ENCODE measurements around the gene DNER. TPM values are rescaled to one million over a fixed set of nuclear protein-coding genes. Genes with fewer than 3 reads are reported as not detected.
"Not testable (repeated sequence)": the region's sequence is repeated elsewhere in the genome, so short reads cannot be mapped to it uniquely, and the experiment has no call there.

DNER gene
- total RNA-seq, 1 experiment from 2014 or later: 88.7 TPM

DNA sequence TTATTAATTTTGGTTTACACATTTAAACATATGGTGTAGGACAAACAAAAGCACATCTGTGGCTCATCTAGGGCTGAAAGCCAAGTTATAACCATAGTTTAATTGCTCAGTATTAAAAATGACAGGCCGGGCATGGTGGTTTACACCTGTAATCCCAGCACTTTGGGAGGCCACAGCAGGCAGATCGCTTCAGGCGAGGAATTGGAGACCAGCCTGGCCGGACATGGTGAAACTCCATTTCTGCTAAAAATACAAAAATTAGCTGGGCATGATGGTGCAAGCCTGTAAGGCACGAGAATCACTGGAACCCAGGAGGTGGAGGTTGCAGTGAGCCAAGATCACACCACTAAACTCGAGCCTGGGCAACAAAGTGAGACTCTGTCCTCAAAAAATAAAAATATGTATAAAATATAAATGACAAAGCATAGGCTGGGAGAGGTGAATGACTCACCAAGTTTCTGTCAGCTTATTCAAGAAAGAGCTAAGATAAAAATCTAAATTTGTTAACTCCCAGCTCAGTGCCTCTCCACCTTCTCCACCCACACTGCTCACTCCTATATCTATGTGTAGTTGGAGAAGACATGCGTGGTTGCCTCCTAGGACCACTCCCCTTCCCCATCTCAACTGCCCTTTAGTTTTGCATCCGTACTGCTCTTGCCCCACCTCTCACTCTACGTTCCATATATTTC is 364.1 kb downstream of the DNER start:
- Histone ChIP-seq H3K27me3 (no peaks in the 10 kb centered on the region), H3K36me3 (peaks cover 7% of the 10 kb centered on the region; the same call in 1 of the 2 replicates), H3K9me3 (peaks cover 5% of the 10 kb centered on the region; the same call in 1 of the 2 replicates), H3K4me3 (no peak overlapping the region)
- no peak for DNase-seq

DNA sequence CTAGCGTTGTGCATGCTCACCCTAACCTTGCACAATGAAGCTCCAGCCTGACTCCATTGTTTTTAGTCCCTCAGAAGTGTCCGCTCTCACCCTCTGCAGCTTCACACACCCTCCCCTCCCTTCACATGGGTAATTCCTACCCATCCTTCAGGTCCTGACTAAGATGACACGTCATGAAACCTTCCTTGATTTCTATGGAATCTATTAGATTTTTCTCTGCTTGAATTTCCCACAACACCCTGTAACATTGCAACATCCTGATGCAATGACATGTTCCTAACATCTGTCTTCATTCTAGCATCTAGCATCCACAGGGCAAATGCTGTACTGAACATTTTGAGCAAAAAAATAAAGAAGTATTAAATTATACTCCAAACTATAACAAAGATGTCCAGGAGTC is 366.2 kb downstream of the DNER start:
- DNase-seq: no peak
- peaks cover 5% of the 10 kb centered on the region; the same call in 1 of the 2 replicates for H3K9me3 ChIP-seq

DNA sequence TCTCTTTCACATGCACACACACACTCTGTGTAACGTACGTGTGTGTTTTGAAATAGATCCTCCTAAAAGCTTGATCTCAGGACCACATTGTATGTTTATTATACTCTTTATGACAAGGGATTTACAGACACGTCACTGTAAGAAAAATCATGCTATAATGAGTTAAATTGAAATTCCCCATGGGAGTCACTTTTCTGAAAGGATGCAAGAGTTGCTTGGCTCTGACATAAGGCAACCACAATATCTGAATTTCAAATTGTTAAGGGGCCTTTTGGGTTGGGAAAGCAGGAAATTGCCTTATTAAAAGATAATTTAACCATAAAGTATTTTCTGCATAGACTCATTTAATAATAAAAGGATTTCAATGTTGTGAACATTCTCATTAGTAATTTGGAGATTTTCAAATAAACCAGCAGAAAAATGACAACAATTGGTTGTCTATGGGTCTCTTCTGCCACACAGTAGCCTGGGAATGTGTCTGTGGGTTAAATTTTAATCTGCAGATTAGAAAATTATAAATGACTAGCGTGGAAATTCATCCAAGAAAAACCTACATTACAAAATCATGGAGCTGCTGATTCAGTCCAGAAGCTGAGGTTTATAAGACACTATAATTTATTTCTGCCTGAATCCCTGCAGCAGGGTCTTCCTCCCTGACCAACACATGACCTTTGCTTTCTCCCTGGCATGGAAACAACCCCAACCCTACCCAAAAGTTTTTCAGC is 367.4 kb downstream of the DNER start:
- no peaks in the 10 kb centered on the region for H3K27me3 ChIP-seq
- peaks cover 5% of the 10 kb centered on the region; the same call in 1 of the 2 replicates for H3K9me3 ChIP-seq
- 0 out of 2 replicates have a peak, but pooled peaks cover under 1% of the 10 kb centered on the region for H3K36me3 ChIP-seq
- no peak overlapping the region for H3K4me3 ChIP-seq
- no peak for DNase-seq

More for the DNA sequence above, 366.2 kb downstream of the DNER start:
- H3K27me3 ChIP-seq: no peaks in the 10 kb centered on the region
- 0 out of 2 replicates have a peak, but pooled peaks cover 3% of the 10 kb centered on the region for H3K36me3 ChIP-seq
- no peak overlapping the region for H3K4me3 ChIP-seq

DNA sequence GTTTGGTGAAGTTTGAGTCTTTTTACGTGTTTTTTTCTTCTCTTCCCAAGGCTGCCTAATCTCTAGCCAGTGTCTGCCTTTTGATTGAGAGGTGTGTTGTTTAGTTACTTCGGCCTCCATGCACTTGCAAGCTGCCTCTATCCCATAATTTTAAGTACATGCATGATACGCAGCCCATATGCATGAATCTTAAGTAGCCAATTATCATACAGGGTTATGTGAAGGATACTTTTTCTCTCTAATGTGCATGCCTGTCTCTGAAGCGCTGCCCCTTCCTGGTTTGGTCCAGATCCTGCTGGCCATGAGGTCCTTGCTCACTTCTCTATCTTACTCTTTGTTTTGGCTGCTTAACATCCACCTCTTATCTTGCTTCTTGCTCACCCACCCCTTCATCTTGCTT is 369.4 kb downstream of the DNER start:
- no peak for DNase-seq
- Histone ChIP-seq H3K9me3 (peaks cover 5% of the 10 kb centered on the region; the same call in 1 of the 2 replicates), H3K4me3 (no peak overlapping the region), H3K36me3 (no peaks in the 10 kb centered on the region), H3K27me3 (no peaks in the 10 kb centered on the region)

DNA sequence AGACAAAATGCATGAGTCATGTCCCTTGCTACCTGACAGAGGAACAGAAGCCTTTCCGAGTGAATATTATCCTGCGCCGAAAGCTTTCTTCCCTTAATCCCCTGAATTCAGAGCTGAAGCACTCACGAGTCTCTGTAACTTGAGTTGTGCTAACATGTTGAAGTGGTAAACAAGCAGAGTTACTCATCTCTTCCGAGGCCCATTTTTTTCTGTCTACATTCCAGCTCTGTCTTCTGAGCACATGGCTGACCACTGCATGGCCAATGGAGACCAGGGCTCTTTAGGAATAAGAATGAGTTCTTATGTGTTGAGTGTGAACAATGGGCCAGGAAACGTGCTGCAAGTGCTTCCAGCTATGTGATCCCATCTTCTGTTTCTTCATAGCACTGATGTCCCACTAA is 370.2 kb downstream of the DNER start:
- Histone ChIP-seq H3K36me3 (no peaks in the 10 kb centered on the region), H3K4me3 (no peak overlapping the region), H3K27me3 (no peaks in the 10 kb centered on the region), H3K9me3 (peaks cover 2% of the 10 kb centered on the region; the same call in 1 of the 2 replicates)
- DNase-seq: peak; percentile 54

DNA sequence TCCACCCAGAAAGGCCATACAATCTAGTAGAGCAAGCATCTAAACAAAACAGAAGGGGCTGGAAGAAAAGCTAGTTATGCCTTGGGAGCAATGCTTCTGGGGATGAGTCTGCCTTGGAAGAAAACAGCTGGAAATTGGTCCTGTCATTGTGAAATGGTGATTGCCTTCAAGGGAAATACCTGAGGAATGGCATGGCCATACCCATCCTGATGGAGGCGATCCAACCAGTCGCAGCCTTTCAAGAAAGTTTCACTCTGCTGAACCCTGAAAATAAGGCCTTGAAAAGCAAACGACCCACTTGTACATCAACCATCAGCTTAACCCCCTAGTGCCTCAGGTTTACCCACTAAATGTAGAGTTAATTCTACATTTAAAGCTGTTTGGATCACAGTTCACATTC is 370.7 kb downstream of the DNER start:
- H3K9me3 ChIP-seq: no peaks in the 10 kb centered on the region; the same call in 1 of the 2 replicates
- DNase-seq: peak; percentile 8
- H3K4me3 ChIP-seq: no peak overlapping the region
- H3K27me3 ChIP-seq: no peaks in the 10 kb centered on the region
- H3K36me3 ChIP-seq: no peaks in the 10 kb centered on the region

DNA sequence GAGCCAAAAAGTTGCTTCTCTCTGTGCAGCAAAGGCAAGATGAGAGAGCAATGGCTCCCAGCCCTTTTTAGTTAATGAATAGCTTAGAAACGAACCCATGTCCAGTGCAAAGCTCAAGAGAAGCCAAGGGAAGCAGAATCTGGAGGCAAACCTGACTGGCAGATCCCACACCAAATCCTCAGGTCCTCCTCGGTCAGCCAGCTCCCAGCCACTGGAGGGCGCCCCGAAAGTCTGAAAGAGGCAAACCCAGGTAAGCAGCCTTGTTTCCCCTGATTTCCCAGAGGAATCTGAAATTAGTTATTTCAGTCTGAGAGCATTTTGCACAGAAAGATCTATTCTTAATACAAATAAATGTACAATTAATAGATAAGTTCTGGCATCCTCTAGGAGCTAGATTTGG is 372.0 kb downstream of the DNER start:
- H3K4me3 ChIP-seq: no peak overlapping the region
- no peaks in the 10 kb centered on the region for H3K9me3 ChIP-seq
- no peaks in the 10 kb centered on the region for H3K27me3 ChIP-seq
- DNase-seq: peak; percentile 47
- H3K36me3 ChIP-seq: no peaks in the 10 kb centered on the region

DNA sequence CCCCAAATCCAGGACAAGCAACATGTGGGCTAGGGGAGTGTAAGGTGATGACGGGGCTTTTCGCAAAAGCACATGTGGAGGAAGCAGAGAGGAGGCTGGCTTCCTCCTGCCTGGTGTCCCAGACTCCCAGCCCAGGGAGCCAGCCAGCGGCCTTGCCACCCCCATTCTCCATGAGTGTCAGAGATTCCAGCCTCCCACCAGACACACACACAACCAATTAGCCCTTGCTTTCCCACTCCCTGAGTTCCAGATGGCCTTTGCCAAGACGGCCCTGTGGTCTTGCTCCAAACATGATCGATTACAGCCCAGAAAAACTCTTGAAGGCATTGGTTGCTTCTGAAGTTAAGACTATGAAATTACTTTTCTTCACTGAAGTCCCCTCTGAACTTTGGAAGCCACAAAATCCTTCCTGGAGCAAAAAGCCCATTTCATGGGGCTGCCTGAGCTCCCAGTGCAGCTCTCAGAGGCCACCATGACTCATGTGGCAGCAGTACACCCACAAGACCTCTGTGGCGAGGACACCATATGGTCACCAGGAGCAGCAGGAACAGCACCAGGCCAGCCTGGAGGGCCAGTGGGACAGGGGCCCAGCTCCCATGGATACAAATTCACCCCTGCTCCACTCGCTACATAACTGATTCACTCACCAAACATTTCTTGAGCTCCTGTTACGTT is 374.1 kb downstream of the DNER start:
- H3K4me3 ChIP-seq: no peak overlapping the region
- no peaks in the 10 kb centered on the region for H3K27me3 ChIP-seq
- no peaks in the 10 kb centered on the region for H3K36me3 ChIP-seq
- peak; percentile 40 for DNase-seq
- H3K9me3 ChIP-seq: no peaks in the 10 kb centered on the region

DNA sequence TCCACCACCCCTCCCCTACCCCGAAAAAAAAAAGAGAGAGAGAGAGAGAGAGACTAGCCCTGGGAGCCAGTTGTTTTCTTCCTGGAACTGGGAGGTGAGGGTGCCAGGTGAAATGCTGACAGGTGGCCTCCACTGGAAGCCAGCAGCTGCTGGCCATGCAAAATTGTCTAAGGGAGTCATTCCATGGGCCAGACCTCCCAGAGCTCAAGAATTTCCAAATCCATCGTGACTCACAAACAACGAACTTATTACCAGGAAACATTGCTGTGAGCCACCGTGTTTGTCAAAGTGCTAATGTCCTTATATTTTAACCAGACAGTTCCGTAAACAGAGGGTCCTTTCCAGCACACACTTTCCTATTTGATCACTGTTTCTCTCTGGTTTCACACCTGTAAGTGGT is 374.7 kb downstream of the DNER start:
- Histone ChIP-seq H3K4me3 (no peak overlapping the region), H3K36me3 (no peaks in the 10 kb centered on the region), H3K9me3 (no peaks in the 10 kb centered on the region), H3K27me3 (no peaks in the 10 kb centered on the region)
- DNase-seq: peak; percentile 19

DNA sequence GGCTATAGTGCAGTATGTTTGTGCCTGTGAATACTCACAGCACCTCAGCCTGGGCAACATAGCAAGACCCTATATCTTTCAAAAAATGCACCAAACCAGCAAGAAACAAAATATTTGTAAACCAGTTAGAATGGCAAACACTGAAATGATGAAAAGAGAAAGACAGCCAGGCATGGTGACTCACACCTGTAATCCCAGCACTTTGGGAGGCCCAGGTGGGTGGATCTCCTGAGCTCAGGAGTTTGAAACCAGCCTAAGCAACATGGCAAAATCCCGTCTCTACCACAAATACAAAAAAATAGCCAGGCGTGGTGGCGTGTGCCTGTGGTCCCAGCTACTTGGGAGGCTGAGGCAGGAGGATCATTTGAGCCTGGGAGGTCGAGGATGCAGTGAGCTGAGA is 375.2 kb downstream of the DNER start:
- not testable (repeated sequence) for H3K27me3 ChIP-seq, H3K36me3 ChIP-seq, DNase-seq, H3K4me3 ChIP-seq, H3K9me3 ChIP-seq

DNA sequence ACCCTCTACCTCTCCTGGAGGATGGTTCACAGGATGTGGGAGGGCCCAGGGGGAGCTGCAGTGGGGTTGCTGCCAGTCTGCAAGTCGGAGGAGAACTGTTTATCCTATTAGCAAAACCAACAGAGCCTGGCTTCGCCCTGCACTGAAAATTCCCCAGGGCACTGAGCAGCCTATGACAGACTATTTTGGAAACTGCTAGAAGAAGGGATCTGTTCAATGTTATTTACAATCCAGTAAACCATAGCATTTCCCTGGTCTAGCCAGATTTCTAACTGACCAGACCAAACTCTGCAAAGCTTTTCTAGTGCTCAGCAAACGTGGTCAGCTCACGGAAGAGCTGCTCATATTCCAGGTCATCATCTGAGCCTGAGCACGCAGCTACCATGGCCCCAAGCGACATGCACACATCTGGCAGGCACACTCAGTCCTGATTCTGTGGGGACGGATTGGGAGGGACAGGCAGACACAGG is 378.4 kb downstream of the DNER start:
- no peaks in the 10 kb centered on the region for H3K27me3 ChIP-seq
- no peak for DNase-seq
- H3K9me3 ChIP-seq: no peaks in the 10 kb centered on the region
- H3K36me3 ChIP-seq: no peaks in the 10 kb centered on the region
- no peak overlapping the region for H3K4me3 ChIP-seq

DNA sequence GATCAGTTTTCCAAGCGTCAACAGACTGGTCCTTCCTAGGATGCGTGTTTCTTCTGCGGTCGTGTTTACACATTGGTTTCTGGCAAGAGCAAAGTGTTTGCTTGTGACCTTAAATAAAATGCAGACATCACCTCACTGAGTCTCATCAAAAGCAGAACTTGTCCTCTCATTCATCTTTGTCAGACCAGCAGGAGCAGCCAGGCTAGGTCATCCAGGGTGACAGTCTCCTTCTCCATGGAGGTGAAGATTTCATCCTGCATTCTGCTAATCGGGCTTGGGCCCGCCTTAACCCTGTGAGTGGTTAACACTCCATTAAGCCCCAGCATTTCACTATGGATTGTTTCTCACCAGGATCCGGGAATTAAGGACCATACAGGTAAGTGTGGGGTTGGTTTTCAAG is 379.0 kb downstream of the DNER start:
- Histone ChIP-seq H3K36me3 (no peaks in the 10 kb centered on the region), H3K4me3 (no peak overlapping the region), H3K9me3 (no peaks in the 10 kb centered on the region), H3K27me3 (no peaks in the 10 kb centered on the region)
- no peak for DNase-seq

DNA sequence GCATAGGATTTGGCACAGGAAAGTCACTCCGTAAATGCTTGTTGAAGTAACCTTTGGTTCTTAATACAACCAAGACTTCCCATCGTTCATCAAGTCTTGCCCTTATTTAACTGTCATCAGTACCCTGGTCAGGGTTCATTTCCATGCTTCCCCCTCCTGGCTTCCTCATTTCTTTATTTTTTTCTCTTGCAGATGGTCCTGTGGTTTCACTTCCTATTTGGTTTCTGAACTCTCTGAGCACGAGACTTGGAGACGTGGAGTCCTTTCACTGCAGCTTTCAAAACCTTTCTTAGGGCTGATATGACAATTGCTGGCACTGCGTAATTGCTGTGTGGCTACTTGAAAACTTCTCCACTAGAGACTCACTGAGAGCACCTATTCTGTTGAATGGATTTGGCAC is 383.4 kb downstream of the DNER start:
- H3K27me3 ChIP-seq: no peaks in the 10 kb centered on the region
- no peaks in the 10 kb centered on the region for H3K9me3 ChIP-seq
- H3K36me3 ChIP-seq: no peaks in the 10 kb centered on the region
- no peak for DNase-seq
- no peak overlapping the region for H3K4me3 ChIP-seq

DNA sequence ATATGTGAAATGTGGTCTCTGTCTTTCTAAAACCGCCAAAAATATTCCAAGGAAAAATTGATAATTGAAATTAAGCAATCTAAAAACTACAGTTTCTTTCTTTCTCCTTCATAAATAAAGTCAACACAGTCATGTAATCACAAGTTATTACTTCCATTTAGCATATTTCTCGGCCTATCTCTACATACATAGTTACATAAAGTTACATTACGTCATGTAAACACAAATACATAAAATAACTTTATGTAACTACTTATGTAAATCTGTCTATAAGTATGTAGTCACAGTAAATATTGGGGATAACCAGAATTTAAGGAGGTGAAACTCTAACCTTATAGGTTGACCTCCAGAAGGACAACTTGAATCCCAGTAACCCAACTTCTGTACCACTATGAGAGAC is 394.8 kb downstream of the DNER start:
- no peaks in the 10 kb centered on the region for H3K9me3 ChIP-seq
- DNase-seq: no peak
- H3K36me3 ChIP-seq: no peaks in the 10 kb centered on the region
- H3K4me3 ChIP-seq: no peak overlapping the region
- H3K27me3 ChIP-seq: no peaks in the 10 kb centered on the region

DNA sequence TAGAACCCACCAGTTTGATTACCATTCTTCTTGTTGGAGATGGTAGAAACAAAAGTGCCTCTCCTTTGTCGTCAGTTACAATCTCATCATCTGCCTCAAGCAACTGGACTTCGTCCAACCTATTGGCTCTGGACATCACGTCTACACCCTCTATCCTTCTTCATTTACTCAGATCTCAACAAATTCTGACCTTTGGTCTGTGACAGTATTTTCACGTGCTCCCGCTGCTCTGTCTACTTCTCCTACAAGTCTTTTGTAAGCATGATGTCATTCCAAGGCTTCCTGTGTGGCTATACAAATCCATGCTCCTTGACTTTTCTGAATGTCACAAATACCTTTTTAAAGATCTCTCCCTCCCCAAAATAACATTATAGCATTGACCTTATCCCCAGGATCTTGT is 400.2 kb downstream of the DNER start:
- no peak for DNase-seq
- Histone ChIP-seq H3K9me3 (peaks cover 2% of the 10 kb centered on the region; the same call in 1 of the 2 replicates), H3K4me3 (no peak overlapping the region), H3K36me3 (no peaks in the 10 kb centered on the region), H3K27me3 (no peaks in the 10 kb centered on the region)

DNA sequence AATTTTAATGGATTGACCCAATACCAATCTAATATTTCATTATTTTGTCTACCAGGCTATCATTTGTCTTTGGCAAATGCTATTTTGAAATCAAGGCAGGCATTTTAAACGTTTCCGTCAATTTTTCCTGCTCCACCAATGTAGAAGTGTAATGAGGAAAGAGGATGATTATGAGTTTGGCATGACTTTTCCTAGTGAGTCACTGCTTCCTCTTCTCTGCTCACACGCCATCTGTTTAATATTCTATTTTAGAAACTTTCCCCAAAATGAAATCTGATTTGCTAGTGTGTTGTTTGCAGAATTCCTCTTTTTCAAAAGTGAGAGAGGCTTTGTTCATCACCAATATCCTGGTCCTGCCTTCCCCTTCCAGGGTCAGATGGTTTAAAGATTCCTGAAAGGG is 400.8 kb downstream of the DNER start:
- Histone ChIP-seq H3K27me3 (no peaks in the 10 kb centered on the region), H3K36me3 (no peaks in the 10 kb centered on the region), H3K4me3 (no peak overlapping the region), H3K9me3 (peaks cover 2% of the 10 kb centered on the region; the same call in 1 of the 2 replicates)
- DNase-seq: no peak

Data from MG63 (cell line).